KOPT-K1 (cell line): ENCODE measurements around the gene RABL2A.
"Not testable (repeated sequence)": the region's sequence is repeated elsewhere in the genome, so short reads cannot be mapped to it uniquely, and the experiment has no call there.

Experiments used
- H3K27ac ChIP-seq: fragments of 200-600 bp; sonication (generic); 2 replicates; pipeline ENCODE4 v1.5.1; 2016; ENCODE audit warnings: antibody characterized with exemption, mild to moderate bottlenecking, low read depth, low read length; ENCODE audit not compliant: poor library complexity, severe bottlenecking
- H3K36me3 ChIP-seq: fragments of 200-600 bp; sonication (generic); 2 replicates; pipeline ENCODE4 v1.5.1; 2017; ENCODE audit warnings: antibody characterized with exemption, mild to moderate bottlenecking, low read length, moderate library complexity; ENCODE audit not compliant: insufficient read depth
- H3K9me3 ChIP-seq: fragments of 200-600 bp; sonication (generic); 2 replicates; pipeline ENCODE4 v1.5.1; 2017; ENCODE audit warnings: antibody characterized with exemption, low read length, mild to moderate bottlenecking; ENCODE audit not compliant: insufficient read depth, poor library complexity, severe bottlenecking

Gene RABL2A

DNA sequence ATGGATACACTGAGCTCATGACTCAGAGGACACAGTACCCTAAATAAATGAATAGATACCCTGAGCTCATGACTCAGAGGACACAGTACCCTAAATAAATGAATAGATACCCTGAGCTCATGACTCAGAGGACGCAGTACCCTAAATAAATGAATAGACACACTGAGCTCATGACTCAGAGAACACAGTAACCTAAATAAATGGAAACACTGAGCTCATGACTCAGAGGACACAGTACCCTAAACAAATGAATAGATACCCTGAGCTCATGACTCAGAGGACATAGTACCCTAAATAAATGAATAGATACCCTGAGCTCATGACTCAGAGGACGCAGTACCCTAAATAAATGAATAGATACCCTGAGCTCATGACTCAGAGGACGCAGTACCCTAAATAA, 25.5 kb downstream of the RABL2A start:
- H3K36me3 ChIP-seq, H3K9me3 ChIP-seq, H3K27ac ChIP-seq: not testable (repeated sequence)

DNA sequence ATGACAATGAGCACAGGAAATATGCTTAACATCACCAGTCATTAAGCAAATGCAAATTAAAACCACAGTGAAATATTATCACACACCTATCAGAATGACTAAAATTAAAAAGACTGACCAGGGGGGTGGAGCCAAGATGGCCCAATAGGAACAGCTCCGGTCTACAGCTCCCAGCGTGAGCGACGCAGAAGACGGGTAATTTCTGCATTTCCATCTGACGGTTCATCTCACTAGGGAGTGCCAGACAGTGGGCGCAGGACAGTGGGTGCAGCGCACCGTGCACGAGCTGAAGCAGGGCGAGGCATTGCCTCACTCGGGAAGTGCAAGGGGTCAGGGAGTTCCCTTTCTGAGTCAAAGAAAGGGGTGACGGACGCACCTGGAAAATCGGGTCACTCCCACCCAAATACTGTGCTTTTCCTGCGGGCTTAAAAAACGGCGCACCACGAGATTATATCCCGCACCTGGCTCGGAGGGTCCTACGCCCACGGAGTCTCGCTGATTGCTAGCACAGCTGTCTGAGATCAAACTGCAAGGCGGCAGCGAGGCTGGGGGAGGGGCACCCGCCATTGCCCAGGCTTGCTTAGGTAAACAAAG, 29.1 kb downstream of the RABL2A start:
- H3K27ac ChIP-seq = peak overlapping the region; percentile 61
- not testable (repeated sequence) for H3K9me3 ChIP-seq, H3K36me3 ChIP-seq

DNA sequence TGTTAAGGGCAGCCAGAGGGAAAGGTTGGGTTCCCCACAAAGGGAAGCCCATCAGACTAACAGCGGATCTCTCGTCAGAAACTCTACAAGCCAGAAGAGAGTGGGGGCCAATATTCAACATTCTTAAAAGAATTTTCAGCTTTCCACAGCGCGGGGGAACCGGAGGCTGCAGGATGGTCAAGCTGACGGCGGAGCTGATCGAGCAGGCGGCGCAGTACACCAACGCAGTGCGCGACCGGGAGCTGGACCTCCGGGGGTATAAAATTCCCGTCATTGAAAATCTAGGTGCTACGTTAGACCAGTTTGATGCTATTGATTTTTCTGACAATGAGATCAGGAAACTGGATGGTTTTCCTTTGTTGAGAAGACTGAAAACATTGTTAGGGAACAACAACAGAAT, 30.7 kb downstream of the RABL2A start:
- H3K9me3 ChIP-seq, H3K36me3 ChIP-seq, H3K27ac ChIP-seq: not testable (repeated sequence)

DNA sequence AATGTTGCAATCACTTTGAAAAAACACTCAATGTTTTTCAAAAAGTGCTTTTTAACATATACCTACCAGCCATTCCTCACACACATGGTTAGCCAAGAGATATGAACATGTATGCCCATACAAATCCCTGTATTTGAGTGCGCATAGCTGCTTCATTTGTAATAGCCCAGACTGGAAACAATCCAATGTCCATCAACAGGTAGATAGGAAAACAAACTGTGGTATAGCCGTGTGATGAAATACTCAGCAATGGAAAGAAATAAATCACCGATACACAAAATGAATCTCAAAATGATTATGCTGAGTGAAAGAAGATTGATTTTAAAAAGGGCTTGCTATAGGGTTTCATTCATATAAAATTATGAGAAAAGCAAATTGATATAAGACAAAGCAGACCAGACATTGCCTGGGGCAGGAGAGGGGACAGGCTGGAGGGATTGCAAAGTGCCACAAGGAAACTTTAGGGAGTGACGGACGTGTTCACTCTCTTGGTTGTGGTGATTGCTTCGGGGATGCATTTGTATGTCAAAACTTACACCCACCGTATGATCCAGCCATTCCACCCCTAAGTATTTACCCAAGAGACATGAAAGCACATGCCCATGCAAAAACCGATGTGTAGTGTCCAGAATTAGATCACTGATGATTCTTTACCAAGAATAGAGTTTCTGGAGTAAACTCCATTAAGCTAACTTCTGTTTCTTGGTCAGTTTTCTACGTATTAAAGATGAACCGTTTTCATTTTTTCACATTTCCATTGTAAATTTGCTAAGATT, 36.4 kb downstream of the RABL2A start:
- not testable (repeated sequence) for H3K9me3 ChIP-seq

DNA sequence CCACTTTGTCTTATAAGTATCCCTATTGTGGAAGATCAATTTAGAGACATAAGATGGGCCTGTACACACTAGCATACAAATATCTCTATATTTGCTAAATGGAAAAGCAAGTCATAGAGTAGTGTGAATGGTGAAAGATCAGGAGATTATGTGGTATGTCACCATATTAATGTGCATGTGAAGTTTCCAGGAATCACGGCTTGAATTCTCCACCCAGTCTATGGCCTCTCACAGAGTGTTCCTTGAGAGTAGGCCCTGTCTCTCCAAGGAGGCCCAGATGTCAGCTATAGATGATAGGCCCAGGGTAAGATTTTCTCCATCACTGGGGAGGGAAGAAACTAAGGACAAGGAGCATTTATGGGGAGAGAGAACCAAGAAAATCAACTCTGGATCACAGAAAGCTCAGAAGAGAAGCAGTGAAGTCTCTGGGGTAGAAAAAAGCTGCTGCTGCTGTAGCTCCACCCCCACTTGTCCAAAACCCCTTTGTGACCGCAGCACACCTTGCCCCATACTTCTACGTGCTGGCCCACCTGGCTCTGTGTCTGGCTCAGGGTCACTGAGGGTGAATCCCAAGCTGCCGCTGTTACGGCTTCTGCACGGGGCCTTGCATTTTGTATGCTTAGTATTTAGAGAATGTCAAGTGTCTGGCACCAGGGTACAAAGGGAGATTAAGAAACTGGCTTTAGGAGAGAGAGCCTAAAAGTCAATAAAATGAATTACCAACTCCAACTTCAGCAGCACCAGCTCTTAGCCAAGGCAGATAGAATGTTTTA, 37.9 kb downstream of the RABL2A start:
- H3K27ac ChIP-seq, H3K9me3 ChIP-seq, H3K36me3 ChIP-seq: not testable (repeated sequence)

More for the DNA sequence above, 36.4 kb downstream of the RABL2A start:
- H3K36me3 ChIP-seq, H3K27ac ChIP-seq: not testable (repeated sequence)

DNA sequence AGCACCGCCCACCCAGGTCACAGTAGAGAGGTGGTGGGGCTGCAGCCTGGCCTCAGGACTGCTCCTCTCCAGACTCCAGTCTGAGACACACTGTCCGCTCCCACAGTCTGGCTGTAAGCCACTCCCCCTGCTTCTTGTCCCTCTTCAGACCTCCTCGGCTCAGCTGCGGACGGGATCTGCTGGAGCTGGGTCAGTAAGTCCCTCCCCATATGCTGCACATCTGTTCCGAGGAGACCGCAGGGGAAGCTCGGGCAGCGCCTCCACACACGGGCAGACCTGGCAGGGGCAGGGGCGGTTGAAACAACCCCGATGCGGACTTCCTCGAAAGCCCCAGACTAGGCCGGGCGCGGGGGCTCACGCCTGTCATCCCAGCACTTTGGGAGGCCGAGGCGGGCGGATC, 41.9 kb downstream of the RABL2A start:
- not testable (repeated sequence) for H3K36me3 ChIP-seq, H3K9me3 ChIP-seq, H3K27ac ChIP-seq

DNA sequence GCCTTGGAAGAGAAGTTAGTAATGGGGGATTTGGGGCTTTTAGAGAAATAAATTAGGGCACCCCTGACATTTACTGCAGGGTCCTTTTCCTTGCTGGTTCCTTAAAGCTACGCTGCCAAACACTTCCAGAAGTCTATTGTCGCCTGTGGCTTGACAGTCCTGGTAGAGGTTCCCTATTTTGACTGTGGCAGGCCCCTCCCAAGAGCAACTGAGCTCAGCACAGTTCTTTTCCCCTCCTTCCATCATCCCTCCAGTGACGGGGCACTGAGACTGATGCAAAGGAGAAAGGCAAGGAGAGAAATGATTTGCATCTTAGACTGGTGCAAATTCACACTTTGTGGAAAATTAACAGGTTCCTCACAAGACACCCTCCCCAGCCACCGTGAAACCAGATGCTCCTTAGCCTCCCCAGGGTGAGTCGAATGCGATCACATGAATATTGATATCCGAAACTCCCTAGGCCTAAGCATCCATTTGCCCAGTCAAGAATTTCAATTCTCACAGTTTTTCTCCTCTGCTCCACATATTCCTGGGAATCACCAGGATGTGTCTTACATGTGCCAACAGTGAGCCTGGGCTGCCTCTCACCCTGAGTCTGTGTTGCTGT, 45.4 kb downstream of the RABL2A start:
- H3K36me3 ChIP-seq = no peaks in the 10 kb centered on the region

DNA sequence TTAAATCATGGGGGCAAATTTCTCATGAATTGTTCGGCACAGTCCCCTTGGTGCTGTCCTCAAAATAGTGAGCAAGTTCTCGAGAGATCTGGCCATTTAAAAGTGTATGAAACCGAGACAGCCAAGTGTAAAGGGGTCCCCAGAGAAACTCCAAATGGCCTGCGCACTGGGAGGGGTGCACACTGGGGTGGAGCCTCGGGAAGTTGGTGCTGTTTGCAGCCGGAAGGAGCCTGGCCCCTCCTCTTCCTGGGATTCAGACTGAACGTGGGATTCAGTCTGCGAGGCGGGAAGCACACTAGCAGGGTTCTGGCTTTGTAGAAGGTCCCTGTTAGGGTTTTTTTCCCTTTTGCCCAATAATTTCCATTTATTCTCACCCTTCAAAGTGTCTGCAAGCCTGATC, 48.8 kb downstream of the RABL2A start:
- no peaks in the 10 kb centered on the region for H3K9me3 ChIP-seq
- no peaks in the 10 kb centered on the region for H3K36me3 ChIP-seq
- no peak overlapping the region for H3K27ac ChIP-seq

More for the DNA sequence above, 45.4 kb downstream of the RABL2A start:
- no peak overlapping the region for H3K27ac ChIP-seq
- H3K9me3 ChIP-seq = no peaks in the 10 kb centered on the region

DNA sequence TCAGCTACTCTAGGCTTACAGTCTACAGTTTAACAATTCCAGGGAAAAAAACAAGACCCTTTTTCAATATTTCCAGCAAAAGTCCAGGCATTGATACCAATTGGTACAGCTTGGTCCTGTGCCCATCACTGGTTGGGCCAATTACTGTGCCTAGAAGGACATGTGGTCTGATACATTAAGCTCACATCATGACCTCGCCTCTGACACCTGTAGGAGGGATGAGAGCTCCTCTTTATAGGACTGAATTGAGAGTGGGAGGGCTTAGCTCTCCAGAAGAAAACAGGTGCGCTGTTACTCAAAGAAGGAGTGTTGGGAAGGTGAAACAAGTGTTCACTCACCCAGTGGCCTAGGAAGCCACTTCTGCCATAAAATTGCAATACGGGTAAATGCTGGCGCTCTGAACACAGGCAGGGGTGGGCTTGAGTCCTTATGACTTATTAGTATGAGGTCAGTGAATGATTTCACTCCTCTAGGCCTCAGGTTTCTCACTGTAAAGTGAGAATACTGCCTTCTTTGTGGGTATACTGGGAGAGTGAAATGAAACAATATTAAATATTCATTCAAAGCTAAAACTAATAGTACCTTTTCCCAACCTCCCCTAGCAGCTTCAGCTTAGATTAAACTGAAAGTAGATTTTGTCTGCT, 49.7 kb downstream of the RABL2A start:
- Histone ChIP-seq H3K27ac (no peak overlapping the region), H3K36me3 (no peaks in the 10 kb centered on the region), H3K9me3 (no peaks in the 10 kb centered on the region)

DNA sequence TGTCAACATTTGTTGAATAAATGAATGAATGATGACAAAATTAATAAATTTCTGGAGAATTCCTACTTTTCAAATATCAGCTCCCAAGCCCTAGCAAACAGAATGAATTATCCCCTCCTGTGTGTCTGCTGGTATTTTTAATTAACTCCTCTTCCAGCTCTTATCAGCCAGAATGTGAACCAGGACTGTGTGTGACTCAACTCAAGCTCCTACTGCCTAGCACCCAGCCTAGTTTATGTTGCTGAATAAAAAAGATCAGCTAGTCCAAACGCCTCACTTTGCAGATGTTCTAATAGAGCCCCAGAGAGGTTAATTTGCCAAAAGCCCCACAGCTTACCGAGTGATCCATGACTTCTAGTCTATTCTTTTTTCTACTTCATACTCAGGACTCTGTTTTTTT, 50.3 kb downstream of the RABL2A start:
- H3K27ac ChIP-seq = no peak overlapping the region
- H3K9me3 ChIP-seq = no peaks in the 10 kb centered on the region
- no peaks in the 10 kb centered on the region for H3K36me3 ChIP-seq

DNA sequence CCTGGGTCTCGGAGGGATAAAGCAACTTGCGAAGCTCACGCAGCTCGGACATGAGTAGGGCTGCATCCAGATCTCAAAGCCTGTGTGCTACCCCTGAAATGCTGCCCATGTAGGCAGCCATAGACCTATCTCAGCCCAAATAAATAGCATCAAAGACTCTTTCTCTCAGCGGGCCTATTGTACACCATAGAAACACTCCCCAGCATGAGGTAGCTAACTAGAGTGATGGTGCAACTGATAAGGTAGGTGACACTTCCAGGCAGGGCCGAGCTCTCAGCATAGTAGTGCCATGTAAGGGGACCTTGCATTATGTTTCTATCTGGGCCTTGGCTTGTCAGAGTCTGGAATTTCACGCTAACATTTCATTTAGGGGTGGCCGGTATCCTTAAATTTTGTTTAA, 52.4 kb downstream of the RABL2A start:
- H3K27ac ChIP-seq = no peak overlapping the region
- H3K36me3 ChIP-seq = no peaks in the 10 kb centered on the region
- H3K9me3 ChIP-seq = no peaks in the 10 kb centered on the region

DNA sequence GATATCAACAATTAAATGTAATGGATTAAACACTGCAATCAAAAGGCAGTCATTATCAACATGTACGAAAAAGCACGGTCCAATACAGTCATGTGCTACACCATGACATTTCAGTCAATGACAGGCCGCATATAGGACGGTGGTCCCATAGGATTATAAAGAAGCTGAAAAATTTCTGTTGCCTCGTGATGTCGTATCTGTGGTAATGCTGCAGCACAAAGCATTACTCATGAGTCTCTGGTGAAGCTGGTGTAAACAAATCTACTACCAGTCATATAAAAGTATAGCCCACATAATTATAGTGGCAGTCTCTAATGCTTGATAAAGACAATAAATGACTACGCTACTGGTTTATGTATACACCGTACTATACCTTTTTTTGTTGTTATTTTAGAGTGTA, 58.4 kb downstream of the RABL2A start:
- no peaks in the 10 kb centered on the region for H3K9me3 ChIP-seq
- H3K27ac ChIP-seq = no peak overlapping the region
- H3K36me3 ChIP-seq = no peaks in the 10 kb centered on the region

DNA sequence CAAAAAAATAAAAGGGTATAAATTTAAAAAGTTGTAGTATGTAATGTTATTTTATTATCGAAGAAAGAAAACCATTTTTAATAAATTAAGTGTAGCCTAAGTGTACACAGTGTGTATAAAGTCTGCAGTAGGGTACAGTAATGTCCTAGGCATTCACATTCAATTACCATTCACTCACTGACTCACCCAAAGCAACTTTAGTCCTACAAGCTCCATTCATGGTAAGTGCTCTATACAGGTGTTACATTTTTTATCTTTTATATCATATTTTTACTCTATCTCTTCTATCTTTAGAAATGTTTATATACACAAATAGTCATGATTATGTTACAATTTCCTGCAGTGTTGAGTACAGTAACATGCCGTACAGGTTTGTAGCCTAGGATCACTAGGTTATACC, 59.5 kb downstream of the RABL2A start:
- H3K9me3 ChIP-seq = no peaks in the 10 kb centered on the region
- no peaks in the 10 kb centered on the region for H3K36me3 ChIP-seq
- no peak overlapping the region for H3K27ac ChIP-seq

DNA sequence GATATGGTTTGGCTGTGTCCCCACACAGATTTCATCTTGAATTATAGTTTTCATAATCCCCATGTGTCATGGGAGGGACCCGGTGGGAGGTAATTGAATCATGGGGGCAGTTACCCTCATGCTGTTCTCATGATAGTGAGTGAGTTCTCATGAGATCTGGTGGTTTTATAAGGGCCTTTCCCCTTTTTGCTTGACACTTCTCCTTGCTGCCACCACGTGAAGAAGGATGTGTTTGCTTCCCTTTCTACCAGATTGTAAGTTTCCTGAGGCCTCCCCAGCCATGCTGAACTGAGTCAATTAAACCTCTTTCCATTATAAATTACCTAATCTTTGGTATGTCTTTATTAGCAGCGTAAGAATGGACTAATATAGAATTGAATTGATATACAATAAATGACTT, 63.8 kb downstream of the RABL2A start:
- H3K36me3 ChIP-seq, H3K27ac ChIP-seq: not testable (repeated sequence)
- peaks cover 10% of the 10 kb centered on the region for H3K9me3 ChIP-seq
